SK-MEL-5 (cell line): Measurements from ENCODE around the gene MISP. TPM values are rescaled to one million over a fixed set of nuclear protein-coding genes. Genes with fewer than 3 reads are reported as not detected.

Source experiments
- DNase-seq: peaks from one replicate; pipeline ENCODE4 v3.0.0-alpha.2; 2016; ENCODE audit warnings: low read depth, low spot score
- in situ Hi-C: cut with HindIII; loops from 2 replicates; pipeline ENCODE4 v1.10.0; 2016; ENCODE audit warnings: low sequenced_read_pairs, high pct_unique_total_duplicates, low pct_unique_long_range_greater_than_20kb
- total RNA-seq: library from RNA; depleted of rRNA; stranded (reverse); fragments of >200 nt; shearing (Covaris generic); gene quantifications from 2 replicates; pipeline ENCODE4 v1.2.3, GENCODE V29; 2014

Gene MISP
- total RNA-seq, 1 experiment from 2014 or later = not detected

DNA sequence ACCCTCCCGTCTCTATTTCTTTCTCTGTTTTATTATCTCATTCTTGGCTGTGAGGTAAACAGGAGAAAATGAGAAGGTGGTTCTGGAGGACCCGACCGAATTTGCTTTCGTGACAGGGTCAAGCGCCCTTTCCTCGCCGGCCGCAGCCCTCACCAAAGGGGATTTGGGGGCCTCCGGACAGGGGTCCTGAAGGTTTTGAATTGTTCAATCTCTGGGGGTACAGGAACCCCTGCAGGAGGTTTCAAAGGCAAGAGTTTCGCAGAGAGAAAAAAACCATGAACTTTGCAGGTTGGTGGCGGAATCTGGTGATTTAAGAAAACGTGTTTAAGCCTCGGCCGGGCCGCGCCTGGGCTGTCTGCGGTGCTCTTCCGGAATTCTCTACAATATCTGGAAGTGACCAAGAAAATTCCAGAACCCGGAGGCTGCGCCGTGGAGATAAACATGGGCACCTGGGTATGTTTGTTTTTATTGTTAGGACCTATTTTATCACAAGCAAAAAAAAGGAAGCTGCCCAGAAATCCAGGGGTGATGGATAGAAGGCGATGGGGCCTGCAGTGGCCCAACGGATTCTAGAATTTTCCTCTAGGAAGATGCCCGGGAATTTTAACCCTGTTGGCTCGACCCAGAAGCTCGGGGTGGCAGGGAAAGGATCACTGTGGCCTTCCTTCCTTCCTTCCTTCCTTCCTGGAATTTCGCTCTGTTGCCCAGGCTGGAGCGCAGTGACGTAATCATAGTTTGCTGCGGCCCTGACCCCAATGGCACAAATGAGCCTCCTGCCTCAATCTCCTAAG, 32.2 kb downstream of the MISP start:
- in situ Hi-C loops = no loop called here
- DNase-seq = no peak

GRCh38 chr19:784541-784940, 33.6 kb downstream of the MISP start:
- in situ Hi-C loops = no loop called here
- DNase-seq = no peak

- no peak for DNase-seq
- in situ Hi-C loops = no loop called here
Measured at GRCh38 chr19:787536-787935, 36.6 kb downstream of the MISP start.

- no peak for DNase-seq
- in situ Hi-C loops = no loop called here
Measured at GRCh38 chr19:788686-788982, 37.7 kb downstream of the MISP start.

DNA sequence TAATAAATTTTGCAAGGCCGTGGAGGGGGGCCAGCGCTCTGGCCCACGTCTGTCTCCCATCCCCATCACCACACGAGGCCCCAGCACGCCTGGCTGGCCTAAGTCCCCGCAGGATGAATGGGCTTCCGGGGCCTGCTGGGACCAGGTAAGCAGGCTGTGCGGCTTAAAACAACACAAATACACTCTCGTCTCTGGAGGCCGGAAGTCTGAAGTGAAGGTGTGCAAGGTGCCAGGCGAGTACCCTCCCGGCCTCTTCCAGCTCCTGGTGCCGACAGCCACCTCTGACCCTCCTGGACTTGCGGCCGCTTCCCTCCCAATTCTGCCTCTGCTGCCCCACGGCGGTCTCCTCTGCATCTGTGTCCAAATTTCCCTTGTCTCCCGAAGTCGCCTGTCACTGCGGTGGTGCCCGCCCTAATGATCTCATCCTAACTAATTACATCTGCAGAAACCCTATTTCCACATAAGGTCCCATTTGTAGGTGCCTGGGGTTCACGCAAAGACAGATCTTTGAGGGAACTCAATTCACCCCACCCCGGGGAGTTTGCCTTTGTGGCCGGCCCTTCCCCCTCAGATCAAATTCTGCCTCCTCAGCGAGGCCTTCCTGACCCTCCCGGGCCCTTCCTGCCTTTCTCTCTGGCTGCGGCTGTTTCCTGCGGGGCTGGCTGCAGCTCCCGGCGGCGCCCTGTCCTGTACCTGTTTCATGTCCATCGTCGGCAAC, 38.2 kb downstream of the MISP start:
- no peak for DNase-seq
- in situ Hi-C loops = no loop called here

DNA sequence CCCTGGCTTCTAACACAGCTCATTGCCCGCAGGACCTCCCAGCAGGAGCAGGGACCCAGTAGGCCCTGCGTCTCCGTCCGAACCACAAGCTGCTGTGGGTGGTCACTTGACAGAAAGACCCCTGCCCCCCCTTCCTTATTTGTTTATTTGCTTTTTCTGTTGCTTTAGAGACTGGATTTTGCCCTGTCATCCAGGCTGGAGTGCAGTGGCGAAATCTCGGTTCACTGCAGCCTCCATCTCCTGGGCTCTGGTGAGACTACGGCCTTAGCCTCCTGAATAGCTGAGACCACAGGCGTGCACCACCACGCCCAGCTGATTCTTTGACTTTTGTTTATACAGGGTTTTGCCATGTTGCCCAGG, 38.8 kb downstream of the MISP start:
- in situ Hi-C loops = no loop called here
- no peak for DNase-seq

DNA sequence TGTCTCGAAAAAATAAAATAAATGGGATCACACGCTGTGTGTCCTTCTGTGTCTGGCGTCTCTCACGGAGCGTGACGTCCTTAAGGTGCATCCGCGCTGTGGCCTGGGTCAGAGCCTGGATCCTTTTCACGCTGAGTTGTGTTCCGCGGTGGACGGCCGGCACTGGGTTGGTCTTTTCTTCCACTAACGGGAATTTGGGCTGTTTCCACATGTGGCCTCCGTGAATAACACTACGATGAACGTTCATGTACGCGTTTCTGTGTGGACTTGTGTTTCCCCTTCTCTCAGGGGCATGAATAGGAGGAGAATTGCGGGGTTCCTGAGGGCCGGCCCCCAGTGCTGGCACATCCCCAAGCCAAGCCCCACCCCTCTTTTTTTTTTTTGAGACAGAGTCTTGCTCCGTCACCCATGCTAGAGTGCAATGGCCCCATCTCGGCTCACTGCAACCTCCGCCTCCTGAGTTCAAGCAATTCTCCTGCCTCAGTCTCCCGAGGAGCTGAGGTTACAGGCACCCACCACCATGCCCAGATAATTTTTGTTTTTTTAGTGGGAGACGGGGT, 40.2 kb downstream of the MISP start:
- in situ Hi-C loops = no loop called here
- DNase-seq = no peak

GRCh38 chr19:791567-792305, 40.8 kb downstream of the MISP start:
- in situ Hi-C loops = no loop called here
- no peak for DNase-seq

GRCh38 chr19:792306-792885, 41.5 kb downstream of the MISP start:
- no peak for DNase-seq
- in situ Hi-C loops = no loop called here

DNA sequence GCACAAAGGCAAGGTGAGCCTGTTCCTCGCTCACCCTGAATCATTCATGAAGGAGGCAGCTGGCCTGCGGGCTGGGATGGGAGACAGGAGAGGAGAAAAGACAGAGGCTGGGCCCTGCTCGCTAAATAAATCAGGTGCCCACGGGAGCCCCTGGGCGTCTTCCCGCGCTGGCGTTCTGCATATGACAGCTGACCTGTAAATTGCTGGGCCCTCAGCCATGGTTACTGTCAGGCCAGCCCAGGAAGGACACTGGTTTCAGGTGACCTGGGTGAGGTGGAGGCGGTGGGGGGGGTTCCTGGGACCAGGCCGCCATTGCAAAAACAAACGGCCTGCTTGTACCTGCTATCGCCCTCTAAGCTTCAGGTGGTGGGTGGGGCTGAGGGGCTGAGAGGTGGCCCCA, 42.9 kb downstream of the MISP start:
- in situ Hi-C loops = no loop called here
- DNase-seq = no peak

GRCh38 chr19:795073-795611, 44.2 kb downstream of the MISP start:
- no peak for DNase-seq
- in situ Hi-C loops = no loop called here

GRCh38 chr19:795691-796581, 45.0 kb downstream of the MISP start:
- no peak for DNase-seq
- in situ Hi-C loops = no loop called here

GRCh38 chr19:796692-797527, 46.0 kb downstream of the MISP start, which contains the start of gene PTBP1:
Gene PTBP1, plus strand, starts transcription at chr19:797452. Its CDS starts 46 bp downstream, at chr19:797498.
- in situ Hi-C loops = no loop called here
- peak; percentile 99 for DNase-seq

- in situ Hi-C loops = no loop called here
Measured at GRCh38 chr19:797528-798414, 46.9 kb downstream of the MISP start.

DNA sequence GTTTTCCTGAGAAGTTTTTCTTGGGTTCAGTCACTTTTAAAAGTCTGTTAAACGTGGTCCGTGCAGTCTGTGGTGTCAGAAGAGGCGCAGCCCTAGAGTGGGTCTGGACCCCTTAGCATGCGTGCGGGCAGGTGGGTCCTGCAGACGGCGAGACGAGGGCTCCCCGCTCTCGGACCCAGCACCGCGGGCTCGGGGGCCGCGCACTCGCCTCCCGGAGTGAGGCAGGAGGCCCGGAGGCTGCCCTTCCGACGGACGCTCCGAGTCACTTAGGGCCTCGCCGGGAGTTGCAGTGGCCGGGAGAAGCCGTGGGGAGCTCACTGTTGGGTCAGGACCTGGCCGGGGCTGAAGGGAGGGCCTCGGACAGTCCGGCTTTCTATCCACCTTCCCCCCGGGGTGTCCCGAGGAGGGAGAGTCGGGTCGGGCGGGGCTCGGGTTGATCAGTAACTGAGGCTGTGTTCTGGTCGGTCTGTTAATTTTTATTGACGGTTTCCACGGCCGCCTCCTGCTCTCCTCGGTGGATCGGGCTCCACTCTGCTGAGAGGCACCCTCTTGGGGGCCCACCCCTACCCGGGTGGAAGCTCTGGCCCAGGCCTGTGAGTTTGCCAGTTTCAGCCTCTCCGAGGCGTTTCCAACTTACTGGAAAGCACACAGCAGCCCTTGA, 47.6 kb downstream of the MISP start:
- no peak for DNase-seq
- in situ Hi-C loops = no loop called here

More at GRCh38 chr19:797528-798414, 46.9 kb downstream of the MISP start:
- peak; percentile 84 for DNase-seq
